Glutamatergic neuron (in vitro differentiated cells): ENCODE data around the gene SOX15. TPM values are rescaled to one million over a fixed set of nuclear protein-coding genes. Genes with fewer than 3 reads are reported as not detected.

Experiments
- DNase-seq: peaks from one replicate; pipeline ENCODE4 v3.0.0; 2022
- H3K27ac Mint-ChIP-seq: one replicate; pipeline ENCODE4 v1.8.0; 2020; ENCODE audit warnings: mild to moderate bottlenecking, mixed read lengths, inconsistent platforms; ENCODE audit not compliant: unreplicated experiment
- H3K27me3 Mint-ChIP-seq: one replicate; pipeline ENCODE4 v1.8.0; 2020; ENCODE audit warnings: mild to moderate bottlenecking, moderate library complexity, mixed read lengths, inconsistent platforms; ENCODE audit not compliant: unreplicated experiment
- H3K36me3 Mint-ChIP-seq: one replicate; pipeline ENCODE4 v1.8.0; 2020; ENCODE audit warnings: mild to moderate bottlenecking, mixed read lengths, inconsistent platforms; ENCODE audit not compliant: unreplicated experiment
- H3K4me1 Mint-ChIP-seq: one replicate; pipeline ENCODE4 v1.8.0; 2020; ENCODE audit warnings: mild to moderate bottlenecking, low read depth, mixed read lengths, inconsistent platforms; ENCODE audit not compliant: unreplicated experiment
- H3K4me3 Mint-ChIP-seq: one replicate; pipeline ENCODE4 v1.8.0; 2020; ENCODE audit warnings: mild to moderate bottlenecking, mixed read lengths, inconsistent platforms; ENCODE audit not compliant: unreplicated experiment
- H3K9me3 Mint-ChIP-seq: one replicate; pipeline ENCODE4 v1.8.0; 2020; ENCODE audit warnings: mild to moderate bottlenecking, moderate library complexity, mixed read lengths, inconsistent platforms; ENCODE audit not compliant: unreplicated experiment
- total RNA-seq: library from RNA; stranded (reverse); fragmentation: NEBNext Ultra II Directional; extraction: Animal tissue kit (Norgen Biotek cat#: 25700); gene quantifications from one replicate; pipeline ENCODE4 v1.2.1, GENCODE V29; 2021; ENCODE audit not compliant: unreplicated experiment
- TF ChIP-seq, protein P1 (sequence below): fragments of 200-600 bp; sonication (generic); IDR thresholded peaks from one replicate; pipeline ENCODE4 v1.5.0; 2021; ENCODE audit not compliant: partially characterized antibody, unreplicated experiment

SOX15 gene
- total RNA-seq, 1 donor from 2014 or later: 1.7 TPM

DNA sequence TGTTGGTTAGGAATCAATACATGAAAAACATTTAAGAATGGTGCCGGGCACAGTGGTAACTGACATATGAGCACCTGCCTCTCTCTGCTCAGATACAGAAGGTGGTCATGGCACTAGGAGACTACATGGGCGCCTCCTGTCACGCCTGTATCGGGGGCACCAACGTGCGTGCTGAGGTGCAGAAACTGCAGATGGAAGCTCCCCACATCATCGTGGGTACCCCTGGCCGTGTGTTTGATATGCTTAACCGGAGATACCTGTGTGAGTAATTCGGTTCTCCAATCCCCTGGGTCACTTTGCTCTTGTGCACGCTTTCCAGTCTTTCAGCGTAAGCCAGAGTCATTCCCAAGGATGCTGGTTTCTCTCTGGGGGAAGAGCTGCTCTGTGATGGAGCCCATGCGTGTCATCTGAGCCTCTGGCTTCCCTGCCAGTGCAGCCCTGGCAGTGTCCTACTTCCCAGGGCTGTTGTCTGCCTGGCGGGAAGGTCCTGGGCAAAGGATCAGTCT, 13.4 kb downstream of the SOX15 start:
- H3K4me3 Mint-ChIP-seq: peak overlapping the region; percentile 55
- peaks cover 18% of the 10 kb centered on the region for H3K9me3 Mint-ChIP-seq
- H3K27me3 Mint-ChIP-seq: peaks cover 14% of the 10 kb centered on the region
- DNase-seq: no peak
- peaks cover 4% of the 10 kb centered on the region for H3K36me3 Mint-ChIP-seq
- peaks cover 31% of the 10 kb centered on the region for H3K4me1 Mint-ChIP-seq
- H3K27ac Mint-ChIP-seq: peak overlapping the region; percentile 43
- TF ChIP-seq, protein P1, sequence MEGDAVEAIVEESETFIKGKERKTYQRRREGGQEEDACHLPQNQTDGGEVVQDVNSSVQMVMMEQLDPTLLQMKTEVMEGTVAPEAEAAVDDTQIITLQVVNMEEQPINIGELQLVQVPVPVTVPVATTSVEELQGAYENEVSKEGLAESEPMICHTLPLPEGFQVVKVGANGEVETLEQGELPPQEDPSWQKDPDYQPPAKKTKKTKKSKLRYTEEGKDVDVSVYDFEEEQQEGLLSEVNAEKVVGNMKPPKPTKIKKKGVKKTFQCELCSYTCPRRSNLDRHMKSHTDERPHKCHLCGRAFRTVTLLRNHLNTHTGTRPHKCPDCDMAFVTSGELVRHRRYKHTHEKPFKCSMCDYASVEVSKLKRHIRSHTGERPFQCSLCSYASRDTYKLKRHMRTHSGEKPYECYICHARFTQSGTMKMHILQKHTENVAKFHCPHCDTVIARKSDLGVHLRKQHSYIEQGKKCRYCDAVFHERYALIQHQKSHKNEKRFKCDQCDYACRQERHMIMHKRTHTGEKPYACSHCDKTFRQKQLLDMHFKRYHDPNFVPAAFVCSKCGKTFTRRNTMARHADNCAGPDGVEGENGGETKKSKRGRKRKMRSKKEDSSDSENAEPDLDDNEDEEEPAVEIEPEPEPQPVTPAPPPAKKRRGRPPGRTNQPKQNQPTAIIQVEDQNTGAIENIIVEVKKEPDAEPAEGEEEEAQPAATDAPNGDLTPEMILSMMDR: no peak

DNA sequence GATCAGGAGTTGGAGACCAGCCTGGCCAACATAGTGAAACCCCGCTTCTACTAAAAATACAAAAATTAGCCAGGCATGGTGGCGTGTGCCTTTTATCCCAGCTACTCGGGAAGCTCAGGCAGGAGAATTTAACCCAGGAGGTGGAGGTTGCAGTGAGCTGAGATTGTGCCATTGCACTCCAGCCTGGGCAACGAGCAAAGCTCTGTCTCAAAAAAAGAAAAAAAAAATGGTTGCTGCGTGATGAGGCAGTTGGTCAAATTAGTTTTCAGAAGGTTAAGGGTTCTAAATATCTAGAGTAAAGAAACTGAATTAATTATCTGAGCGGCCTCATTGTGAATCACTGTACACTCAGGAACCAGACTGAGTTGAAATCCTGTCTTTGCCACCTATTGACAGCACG, 13.9 kb downstream of the SOX15 start:
- H3K4me1 Mint-ChIP-seq: peaks cover 32% of the 10 kb centered on the region
- H3K9me3 Mint-ChIP-seq: peaks cover 17% of the 10 kb centered on the region
- DNase-seq: no peak
- peaks cover 13% of the 10 kb centered on the region for H3K27me3 Mint-ChIP-seq
- no peak overlapping the region for H3K27ac Mint-ChIP-seq
- peak overlapping the region; percentile 98 for H3K4me3 Mint-ChIP-seq
- peaks cover 4% of the 10 kb centered on the region for H3K36me3 Mint-ChIP-seq
- TF ChIP-seq, protein P1: no peak

DNA sequence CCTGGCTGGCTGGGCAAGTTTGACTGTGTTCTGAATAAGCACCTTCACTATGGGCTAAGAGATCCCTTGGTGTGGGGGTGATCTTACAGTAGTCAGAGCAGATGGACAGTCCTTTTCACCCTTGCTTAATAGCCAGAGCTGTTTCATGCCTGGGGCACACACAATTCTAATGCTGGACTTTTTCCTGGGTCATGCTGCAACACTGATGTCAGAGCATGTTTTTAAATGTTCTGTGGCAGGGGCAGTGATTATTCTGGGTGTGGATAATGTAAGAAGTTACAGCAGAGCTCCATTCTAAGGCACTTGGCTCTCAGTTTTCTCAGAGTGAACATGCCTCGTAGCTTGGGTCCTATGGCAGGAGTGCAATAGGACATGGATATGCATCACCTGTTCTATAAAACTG, 14.4 kb downstream of the SOX15 start:
- DNase-seq: no peak
- H3K9me3 Mint-ChIP-seq: peaks cover 16% of the 10 kb centered on the region
- H3K27ac Mint-ChIP-seq: no peak overlapping the region
- peaks cover 8% of the 10 kb centered on the region for H3K27me3 Mint-ChIP-seq
- TF ChIP-seq, protein P1: no peak
- H3K4me1 Mint-ChIP-seq: peaks cover 30% of the 10 kb centered on the region
- H3K4me3 Mint-ChIP-seq: peak overlapping the region; percentile 98
- peaks cover 4% of the 10 kb centered on the region for H3K36me3 Mint-ChIP-seq

DNA sequence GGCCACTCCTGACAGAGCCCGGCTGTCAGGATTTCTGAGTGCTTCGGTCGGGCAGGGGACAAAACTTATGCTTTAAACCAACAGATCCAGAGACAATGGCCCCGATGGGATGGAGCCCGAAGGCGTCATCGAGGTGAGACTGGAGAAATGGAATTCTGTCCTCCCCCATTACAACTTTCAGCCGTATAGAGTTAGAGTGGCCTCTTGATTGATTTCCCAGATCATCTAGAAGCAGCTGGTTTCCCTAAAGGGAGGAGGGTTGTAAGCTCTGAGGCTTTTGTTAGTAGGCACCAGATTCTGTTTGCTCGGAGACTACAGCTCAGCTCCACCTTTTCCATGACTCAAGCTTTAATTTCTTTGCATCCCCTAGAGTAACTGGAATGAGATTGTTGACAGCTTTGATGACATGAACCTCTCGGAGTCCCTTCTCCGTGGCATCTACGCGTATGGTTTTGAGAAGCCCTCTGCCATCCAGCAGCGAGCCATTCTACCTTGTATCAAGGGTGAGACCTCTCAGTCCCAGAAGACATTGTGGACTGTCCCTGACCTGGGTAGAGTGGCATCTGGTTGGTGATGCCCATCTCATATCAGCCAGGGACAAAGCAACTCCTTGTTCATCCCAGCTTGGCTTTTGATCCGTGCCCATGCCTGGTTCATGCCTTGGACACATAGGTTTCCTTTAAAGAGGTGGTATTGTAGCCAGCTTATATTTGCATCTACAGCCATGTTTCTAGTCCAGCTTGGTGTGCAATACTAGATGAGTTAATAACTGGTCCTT, 15.5 kb downstream of the SOX15 start:
- Mint-ChIP-seq H3K27me3 (peaks cover 10% of the 10 kb centered on the region), H3K4me3 (peak overlapping the region; percentile 98), H3K27ac (peak overlapping the region; percentile 66), H3K36me3 (peaks cover 4% of the 10 kb centered on the region), H3K4me1 (peaks cover 30% of the 10 kb centered on the region), H3K9me3 (peaks cover 14% of the 10 kb centered on the region)
- no peak for DNase-seq
- TF ChIP-seq, protein P1: no peak

DNA sequence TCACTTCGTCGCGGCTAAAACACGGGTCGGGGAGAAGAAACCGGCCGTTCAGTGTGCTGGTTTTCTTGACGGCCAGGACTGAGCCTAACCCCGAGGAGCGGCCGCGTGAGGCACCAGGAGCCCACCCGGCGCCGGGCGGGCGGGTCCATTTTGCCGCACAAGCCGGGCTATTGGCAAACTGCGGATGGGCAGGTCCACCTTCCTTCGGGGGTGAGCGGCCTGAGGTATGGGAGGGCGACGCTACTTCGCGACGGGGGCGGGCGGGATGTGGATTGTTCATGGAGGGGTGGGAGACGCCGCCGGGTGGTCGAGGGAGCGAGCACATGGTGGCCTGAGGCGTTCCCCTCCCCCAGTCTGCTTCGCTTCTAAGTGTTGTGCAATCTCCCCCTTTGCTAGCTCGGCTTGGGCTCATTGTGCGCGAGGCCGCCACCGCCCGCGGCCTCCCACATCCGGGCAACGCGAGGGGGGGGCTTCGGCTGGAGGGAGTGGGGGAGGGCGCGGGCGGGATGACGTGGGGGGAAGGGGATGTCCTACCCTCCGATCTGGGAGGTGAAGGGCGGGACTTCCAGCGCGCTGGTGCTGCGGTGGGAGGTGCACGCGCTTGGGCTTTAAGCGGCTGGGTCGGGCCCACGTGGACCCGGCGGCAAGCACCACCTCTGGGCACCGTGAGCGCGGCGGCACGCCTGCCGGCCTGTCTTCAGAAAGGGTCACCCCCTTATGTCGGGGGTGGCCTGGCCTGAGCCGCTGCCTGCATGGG, 16.4 kb downstream of the SOX15 start:
- peaks cover 10% of the 10 kb centered on the region for H3K27me3 Mint-ChIP-seq
- peaks cover 4% of the 10 kb centered on the region for H3K36me3 Mint-ChIP-seq
- TF ChIP-seq, protein P1: no peak
- H3K4me1 Mint-ChIP-seq: peaks cover 28% of the 10 kb centered on the region
- peak; percentile 93 for DNase-seq
- H3K9me3 Mint-ChIP-seq: peaks cover 14% of the 10 kb centered on the region
- peak overlapping the region; percentile 98 for H3K27ac Mint-ChIP-seq
- peak overlapping the region; percentile 98 for H3K4me3 Mint-ChIP-seq
